ENCODE results near the gene TRIM63.

- TF ChIP-seq CTCF (IDR thresholded peaks at IDR 0.05) (no peak), POLR2A (IDR thresholded peaks at IDR 0.05) (no peak), POLR2AphosphoS5 (IDR thresholded peaks at IDR 0.05) (no peak)
These were observed 38.9 kb downstream of the TRIM63 start for GRCh38 chr1:26028490-26028980.

Data from prostate gland (tissue), 2 donors.